GM19397 (cell line): ENCODE measurements around the gene ARHGAP6.
"Not testable (repeated sequence)": the region's sequence is repeated elsewhere in the genome, so short reads cannot be mapped to it uniquely, and the experiment has no call there.

Source experiments
- ATAC-seq: cut with Tn5 transposase; IDR thresholded peaks from one replicate; pipeline ENCODE4 v1.9.1; 2021; ENCODE audit warnings: mild to moderate bottlenecking, moderate library complexity; ENCODE audit not compliant: unreplicated experiment

Gene ARHGAP6

DNA sequence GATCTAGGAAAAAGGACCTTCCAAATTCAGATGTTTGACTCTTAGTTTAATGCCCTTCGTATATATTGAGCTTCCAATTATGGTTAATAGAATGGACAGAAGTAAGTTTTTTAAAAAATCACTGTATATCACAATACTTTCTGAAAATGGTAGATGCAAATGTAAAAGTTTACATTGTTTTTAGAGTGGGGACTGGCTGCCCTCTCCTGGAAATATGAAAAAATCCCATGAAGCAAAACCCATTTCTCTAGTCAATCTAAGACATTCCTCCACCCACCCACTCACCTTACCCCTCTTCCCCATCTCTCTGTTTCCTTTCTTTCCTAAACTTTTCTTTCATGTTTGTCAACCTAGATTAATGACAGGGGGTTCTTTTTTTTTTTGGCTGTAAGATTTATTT, 134.5 kb downstream of the ARHGAP6 start:
- ATAC-seq: no peak

DNA sequence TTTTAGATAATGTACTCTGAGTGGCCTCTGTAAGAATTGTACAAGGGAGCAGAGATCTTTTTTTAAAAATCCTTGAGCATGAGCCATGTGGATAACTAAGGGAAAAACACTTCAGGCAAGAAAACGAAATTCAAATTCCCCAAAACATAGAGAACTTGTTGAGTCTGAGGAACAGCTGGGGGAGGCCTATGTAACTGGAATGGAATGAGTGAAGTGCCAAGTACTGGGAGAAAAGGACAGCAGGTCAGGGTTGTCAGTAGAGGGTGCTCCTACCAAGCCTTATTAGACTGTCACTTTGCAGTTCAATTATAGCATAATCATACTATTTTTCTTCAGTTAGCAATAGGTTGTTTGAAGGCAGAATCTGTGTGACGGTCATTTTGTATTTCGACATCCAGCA, 135.1 kb downstream of the ARHGAP6 start:
- no peak for ATAC-seq

DNA sequence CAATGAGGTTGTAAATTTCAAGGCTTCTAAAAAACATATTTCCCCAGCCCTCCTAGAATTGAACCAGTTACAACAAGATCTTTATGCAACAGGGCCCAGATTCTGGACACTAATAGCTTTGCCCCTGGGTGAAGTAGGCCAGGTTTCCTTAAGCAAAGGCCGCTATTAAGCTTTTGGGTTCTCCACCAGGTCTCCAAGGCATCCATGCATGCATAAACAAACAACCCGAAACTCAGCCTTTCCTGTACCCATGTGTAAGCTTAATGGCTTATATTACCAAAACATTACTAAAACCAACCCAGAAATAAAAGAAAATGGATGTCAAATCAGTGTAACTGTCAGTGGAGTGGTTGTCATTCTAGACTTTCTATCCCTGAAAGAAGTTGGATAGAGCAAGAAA, 137.1 kb downstream of the ARHGAP6 start:
- no peak for ATAC-seq

DNA sequence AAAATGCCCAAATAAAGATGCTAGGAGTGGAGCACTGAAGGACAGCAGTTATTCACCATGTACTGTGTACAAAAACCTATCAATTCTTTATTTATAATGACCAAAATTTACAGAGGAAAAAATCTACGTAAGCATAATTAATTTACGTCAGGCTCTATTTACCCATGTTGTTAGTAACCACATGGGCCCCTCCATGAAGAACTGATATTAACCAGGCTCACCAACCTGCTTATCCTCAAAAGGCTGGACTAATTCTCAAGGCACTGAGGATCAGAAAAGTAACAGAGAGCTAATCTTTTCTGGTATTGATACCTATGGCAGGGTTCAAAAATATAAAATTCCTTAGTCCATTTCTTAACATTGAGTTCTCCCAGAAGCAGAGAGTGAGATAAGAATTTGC, 140.0 kb downstream of the ARHGAP6 start:
- ATAC-seq: no peak

DNA sequence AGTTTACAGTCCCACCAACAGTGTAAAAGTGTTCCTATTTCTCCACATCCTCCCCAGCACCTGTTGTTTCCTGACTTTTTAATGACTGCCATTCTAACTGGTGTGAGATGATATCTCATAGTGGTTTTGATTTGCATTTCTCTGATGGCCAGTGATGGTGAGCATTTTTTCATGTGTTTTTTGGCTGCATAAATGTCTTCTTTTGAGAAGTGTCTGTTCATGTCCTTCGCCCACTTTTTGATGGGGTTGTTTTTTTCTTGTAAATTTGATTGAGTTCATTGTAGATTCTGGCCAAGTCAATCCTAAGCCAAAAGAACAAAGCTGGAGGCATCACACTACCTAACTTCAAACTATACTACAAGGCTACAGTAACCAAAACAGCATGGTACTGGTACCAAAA, 146.5 kb downstream of the ARHGAP6 start:
- ATAC-seq: not testable (repeated sequence)

DNA sequence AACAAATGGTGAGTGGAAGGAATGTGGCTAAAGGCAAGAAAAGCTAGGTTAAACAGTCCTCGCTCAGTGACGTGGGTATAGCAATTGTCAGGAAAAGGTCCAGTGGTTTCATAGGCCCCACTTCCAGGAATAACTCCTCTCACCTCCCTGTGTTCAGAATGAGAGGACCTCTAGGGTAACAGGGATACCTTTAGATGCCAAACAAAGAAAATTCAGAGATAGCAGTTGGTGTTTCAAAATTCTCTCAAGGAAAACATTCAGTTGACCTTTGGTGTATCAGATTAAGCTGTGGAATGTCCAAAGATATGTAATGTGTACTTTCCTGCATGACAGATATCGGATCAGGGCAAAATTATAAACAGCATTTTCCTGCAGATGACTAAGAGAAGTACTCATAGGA, 155.9 kb downstream of the ARHGAP6 start:
- ATAC-seq: no peak

DNA sequence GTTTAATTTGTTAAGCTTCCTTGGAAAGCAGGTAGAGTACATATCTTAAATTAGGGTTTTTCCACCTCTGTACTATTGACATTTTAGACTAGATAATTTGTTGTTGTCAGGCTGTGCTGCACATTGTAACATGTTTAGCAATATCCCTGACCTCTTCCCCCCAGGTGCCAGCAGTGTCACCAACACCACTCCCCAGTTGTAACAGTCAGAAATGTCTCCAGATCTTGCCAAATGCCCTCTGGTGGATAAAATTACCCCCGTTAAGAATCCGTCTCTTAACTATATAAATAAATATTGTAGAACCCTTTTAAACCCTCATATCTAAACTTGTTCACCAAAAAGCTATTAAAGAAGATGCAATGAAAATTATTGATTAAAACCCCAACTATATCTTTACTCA, 161.5 kb downstream of the ARHGAP6 start:
- no peak for ATAC-seq

DNA sequence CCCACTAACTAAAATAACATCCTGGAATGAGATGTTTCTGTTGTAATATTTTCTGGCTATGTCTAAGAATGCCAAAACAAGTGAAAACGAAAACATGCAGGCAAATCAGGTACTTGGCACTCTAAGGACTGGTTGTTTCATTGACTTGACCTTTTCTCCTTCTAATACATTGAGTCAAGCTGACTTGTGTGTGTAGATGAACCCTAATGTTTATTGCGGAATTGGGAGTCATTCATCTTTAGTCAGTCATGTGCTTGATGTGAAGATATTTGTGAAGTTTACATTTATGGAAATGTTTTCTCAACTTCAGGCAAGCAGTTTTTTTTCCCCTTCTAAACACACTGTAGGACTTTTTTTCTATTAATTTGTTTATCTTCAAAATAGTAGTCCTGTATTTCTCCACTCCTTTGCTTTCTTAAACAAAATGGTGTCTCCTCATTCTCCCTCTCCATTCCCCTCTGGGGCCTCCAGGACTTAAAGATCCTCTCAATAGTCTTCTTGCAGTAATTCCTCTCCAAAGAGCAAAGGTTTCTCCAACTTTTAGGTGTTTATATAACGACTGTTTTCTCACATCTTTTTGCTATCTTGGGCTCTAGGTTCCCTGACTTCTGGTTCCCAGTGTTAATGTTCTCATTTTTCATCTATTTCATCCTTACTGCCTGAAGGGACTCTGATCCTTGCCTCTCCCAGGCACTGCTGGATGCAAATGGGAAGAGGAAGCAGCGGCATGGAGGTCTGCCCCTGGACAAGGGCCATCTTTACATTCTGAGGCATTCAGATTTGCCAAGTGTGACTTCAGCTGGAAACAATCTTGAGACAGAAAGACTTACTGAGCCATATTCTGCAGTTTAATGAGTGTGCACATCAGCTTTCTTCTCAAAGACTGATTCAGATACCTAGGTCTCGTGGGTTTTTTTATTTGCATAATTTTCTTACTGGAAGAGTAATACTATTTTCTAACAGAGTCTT, 166.4 kb downstream of the ARHGAP6 start:
- ATAC-seq: no peak

DNA sequence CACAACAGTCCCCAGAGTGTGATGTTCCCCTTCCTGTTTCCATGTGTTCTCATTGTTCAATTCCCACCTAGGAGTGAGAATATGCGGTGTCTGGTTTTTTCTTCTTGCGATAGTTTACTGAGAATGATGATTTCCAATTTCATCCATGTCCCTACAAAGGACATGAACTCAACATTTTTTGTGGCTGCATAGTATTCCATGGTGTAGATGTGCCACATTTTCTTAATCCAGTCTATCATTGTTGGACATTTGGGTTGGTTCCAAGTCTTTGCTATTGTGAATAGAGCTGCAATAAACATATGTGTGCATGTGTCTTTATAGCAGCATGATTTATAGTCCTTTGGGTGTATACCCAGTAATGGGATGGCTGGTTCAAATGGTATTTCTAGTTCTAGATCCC, 174.3 kb downstream of the ARHGAP6 start:
- not testable (repeated sequence) for ATAC-seq

DNA sequence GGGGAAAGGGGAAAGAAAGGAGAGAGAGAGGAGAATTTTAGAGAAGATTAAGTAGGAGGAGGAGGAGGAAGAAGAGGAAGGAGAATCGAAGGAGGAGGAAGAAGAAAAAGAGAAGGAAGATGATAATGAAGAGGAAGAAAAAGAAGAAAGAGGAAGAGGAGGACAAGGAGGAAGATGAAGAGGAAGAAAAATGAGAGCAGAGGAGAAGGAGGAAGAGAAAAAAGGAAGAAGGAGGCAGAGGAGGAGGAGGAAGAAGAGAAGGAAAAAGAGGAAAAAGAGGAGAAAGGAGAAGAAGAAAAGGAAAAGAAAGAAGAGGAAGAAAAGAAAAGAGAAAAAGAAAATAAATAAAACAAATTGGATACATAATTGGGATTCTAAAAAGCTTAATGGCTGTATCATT, 181.4 kb downstream of the ARHGAP6 start:
- no peak for ATAC-seq

DNA sequence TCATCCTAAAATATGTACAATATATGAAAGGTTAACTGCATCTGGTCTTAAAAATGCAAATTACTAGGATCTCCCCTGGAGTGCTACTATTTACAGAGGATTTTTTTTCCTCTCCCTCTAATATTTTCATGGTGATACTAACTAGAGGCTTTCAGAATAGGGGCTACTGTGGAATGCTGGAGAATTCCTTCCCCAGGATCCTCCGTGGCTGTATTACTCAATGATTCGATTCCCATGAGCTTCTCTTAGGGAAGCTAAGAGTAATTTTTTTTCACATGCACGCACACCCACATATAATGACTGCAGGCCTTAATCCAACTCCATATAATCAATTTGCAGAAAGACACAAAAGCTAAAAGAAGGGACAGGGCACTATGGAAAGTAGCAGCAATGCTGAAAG, 184.7 kb downstream of the ARHGAP6 start:
- no peak for ATAC-seq

DNA sequence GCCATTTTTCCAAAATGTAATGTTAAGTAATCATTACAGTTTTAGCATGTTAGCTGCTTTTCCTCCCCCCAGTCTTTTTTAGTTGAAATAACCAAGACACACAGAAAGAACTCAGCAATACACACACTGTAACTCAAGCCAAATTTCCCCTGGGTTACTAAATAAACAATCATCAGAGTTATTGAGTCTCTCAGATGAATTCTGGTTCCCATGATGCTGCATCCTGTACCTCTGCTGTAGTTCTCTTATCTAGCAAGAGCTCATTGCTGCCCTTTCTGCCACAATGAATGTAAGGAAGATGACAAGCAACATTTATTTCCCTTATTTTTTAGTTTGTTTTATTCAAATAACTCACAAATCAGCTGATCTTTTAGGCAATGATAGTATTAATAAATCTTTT, 185.1 kb downstream of the ARHGAP6 start:
- ATAC-seq: no peak

DNA sequence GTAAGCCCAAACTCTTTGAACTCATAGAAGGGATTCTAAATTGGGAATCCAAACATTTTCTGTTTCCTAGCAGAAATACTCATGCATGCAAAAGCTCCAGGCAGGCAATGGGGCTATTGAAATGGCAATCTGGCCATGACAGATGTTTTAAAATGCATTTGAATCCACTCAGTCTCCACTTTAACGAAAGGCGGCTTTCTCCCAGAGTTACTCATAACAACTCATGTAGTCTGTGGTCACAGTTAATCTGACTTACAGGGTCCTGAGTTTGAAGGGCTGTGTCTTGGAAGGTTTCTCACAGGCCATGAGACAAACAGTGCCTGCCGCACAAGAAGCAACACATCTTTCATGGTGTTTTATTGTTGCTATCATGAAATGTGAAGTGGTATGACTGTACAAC, 186.8 kb downstream of the ARHGAP6 start:
- ATAC-seq: no peak

DNA sequence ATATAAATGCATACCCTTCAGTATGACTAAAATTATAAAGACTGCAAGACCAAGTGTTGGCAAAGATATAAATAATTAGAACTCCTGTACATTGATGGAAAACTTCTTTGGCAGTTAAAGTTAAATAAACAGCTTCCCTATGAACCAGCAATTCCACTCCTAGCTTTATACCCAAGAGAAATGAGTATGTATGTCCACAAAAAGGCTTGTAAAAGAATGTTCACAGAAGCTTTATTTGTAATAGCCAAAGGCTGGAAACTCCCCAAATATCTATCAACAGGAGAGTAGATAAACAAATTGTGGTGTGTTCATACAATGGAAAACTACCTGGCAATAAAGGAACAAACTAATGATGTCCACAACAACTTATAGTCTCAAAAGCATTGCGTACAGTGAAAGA, 187.7 kb downstream of the ARHGAP6 start:
- no peak for ATAC-seq

DNA sequence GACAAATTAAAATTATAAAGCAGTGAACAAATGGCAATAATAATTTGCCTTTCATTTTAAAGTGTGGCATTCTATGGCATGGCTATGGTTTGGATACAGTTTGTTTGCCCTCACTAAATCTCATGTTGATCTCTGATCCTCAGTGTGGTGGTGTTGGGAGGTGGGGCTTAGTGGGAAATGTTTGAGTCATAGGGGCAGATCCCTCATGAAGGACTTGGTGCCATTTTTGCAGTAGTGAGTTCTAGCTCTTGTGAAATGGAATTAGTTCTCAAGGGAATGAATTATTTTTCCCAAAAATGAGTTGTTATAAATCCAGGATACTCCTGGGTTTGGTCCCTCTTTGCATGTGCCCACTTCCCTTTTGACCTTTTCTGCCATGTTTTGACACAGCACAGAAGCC, 191.1 kb downstream of the ARHGAP6 start:
- ATAC-seq: no peak

DNA sequence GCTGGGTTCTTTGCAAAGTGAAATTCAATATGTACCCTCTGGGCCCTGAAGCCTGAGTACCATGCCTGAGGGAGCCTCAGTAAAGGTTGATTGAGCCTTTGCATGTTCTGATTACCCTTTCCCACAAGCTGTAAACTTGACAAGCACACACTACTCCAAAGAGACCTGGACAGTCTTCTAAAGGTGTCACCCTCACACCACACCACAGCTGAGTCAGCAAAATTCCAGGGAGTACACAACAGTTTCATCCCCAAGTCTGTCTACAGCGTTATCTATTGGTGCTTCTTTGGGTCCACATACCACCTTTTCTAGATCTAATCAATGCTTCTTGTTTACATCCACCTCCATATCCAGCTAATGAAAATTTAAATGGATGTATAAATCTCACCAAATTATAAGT, 191.7 kb downstream of the ARHGAP6 start:
- ATAC-seq: no peak

DNA sequence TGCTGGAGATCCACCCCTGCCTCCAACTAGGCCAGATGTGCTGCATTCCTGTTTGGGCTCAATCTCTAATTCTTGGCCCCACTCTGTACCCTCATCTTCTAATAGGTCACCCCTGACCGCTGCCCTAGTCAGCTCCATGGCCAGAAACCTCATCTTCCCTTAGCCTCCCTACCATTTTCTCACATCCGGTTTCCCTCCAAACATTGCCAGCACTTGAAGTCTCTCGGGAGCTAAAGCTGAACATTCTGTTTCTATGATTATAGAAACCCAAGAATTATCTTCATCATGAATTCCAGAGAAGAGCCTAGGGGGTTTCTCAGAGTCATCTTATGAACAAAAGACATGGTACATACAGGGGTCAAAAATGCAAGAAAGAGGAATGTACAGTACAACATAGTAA, 192.8 kb downstream of the ARHGAP6 start:
- ATAC-seq: no peak

DNA sequence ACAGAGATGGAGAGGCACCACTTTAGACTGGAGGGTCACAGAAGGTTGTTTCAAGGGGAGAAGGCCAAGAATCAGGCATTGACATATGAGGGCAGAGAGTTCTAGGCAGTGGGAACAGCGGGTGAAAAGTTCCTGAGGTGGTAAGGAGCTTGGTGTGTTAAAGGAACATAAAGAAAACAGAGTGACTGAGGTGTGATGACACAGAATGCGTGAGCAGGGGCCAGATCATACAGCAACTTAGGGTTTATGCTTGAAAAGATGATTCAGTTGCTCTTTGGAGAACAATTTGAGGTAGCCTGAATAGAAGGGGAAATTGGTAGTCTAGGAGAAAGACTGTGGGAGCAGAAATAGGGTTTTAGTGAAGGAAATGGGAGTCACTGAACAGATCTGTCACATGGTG, 193.3 kb downstream of the ARHGAP6 start:
- ATAC-seq: no peak

DNA sequence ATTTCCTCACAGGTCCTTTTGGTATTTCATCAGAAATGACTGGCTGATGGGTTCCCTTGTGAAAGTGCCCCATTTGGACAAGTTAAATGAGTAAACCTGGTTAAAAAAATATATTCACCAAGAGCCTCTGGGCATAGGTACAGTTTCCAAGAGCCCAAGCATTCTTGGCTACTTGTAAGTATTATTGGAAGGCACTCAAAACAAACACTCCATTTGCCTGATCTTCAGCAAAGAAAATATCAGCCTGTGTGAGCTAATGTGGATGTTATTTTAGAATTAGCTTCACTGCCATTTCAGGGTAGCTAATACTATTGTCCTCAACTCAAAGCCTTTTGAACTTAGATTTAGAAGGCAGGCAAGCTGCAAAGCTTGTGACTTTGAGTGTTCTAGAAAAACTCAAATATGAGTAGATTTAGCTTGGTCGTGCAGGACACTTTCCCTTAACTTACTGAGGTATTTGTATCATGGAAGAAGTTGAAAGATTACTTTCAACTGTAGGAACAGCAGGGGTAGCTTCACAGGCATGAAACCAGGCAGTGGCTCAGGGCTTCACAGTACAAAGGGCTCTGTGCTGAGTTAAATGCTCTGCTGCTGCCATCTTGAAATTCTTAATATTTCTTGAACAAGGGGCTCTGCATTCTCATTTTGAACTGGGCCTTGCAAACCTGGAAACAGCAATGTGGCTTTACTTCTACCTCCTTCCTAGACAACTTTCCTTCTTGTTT, 195.3 kb downstream of the ARHGAP6 start:
- ATAC-seq: no peak

DNA sequence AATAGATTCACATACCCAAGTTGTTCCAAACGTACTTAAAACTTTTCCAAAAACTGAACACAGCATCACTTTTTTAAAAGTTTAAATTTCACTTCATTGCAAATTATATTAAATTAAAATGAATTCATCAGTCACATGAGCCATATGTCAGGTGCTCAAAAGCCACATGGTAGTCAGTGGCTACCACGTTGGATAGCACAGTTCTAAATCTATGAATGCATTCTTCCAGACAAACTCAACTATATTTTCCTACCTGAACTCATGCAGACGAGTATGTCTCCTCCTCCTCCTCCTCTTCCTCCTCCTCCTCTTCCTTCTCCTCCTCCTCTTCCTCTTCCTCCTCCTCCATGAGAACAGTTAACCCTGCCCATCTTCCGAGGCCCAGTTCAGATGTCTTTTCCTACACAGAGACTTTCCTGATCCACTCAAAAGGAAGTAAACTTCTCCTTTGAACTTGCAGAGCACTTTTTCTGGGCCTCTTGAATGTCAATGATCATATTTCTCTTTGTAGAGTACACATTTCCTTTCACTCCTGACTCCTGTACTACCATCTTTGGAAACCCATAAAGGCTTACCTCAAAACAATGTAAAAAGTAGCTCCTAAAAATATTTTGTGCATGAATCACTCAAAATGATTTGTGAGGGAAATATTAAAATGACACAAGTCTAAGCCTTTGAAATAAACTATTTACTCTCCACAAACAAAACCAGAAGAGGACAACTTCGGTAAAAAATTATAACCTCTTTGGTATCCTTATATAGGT, 199.9 kb downstream of the ARHGAP6 start:
- ATAC-seq: no peak

DNA sequence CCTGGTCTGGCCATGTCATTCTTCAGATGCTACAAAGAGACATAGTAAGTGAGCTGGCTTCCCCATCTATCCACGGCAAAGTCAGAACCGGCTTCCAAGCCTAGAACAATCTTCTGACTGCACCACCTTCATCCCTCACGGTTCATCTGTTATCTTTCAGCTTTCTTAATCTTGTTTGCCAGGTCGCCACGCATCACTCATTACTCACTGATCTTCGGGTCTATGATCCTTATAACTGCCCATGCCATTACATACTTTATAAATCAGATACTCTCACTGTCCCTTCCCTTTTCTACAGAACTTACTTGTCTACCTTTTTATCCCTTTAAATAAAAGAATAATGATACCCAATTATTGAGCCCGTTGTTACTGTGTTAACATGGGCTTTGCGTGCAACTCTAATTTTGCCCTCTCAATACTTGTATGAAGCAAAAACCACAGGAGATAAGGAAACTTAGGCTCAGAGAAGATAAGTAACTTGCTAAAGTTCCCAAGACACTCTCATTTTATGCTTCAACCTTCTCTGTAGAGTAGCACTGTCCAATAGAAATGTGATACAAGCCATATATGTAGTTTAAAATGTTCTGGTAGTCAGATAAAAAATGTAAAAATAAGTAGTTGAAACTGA, 200.8 kb downstream of the ARHGAP6 start:
- ATAC-seq: no peak
